ENCODE data around the gene ITGAL. TPM values are rescaled to one million over a fixed set of nuclear protein-coding genes. Genes with fewer than 3 reads are reported as not detected.

Gene ITGAL
- total RNA-seq, 2 experiments from 2014 or later = 40.2 to 140 TPM

- peaks cover 21% of the 10 kb centered on the region for H3K36me3 ChIP-seq (ENCODE audit: insufficient read depth, low read length)
- ChIA-PET POLR2A (interaction anchor here (0.6 to 4.6 kb wide), 2 partner anchors 25 to 207 kb away, joined by 3 to 54 read pairs; partner anchors contain the start of gene ZNF764), CTCF (ENCODE audit: unreplicated experiment) (no interaction called here)
- H3K4me2 ChIP-seq (ENCODE audit: low read length) = no peak overlapping the region
- H3K9me3 ChIP-seq (ENCODE audit: low read length) = no peaks in the 10 kb centered on the region
- no peak overlapping the region for H2AFZ ChIP-seq (ENCODE audit: low read length)
- BruUV-seq (replicated peaks) = no TSS peak
- TF ChIP-seq CTCF (conservative IDR thresholded peaks at IDR 0.05; ENCODE audit: low read length) (no peak), EZH2phosphoT487 (IDR thresholded peaks at IDR 0.05; ENCODE audit: borderline replicate concordance, low read depth, low read length) (no peak)
- no peaks in the 10 kb centered on the region for H3K9me2 ChIP-seq (ENCODE audit: insufficient read depth, low read length)
- peaks cover 47% of the 10 kb centered on the region for H3K4me1 ChIP-seq (ENCODE audit: insufficient read depth, low read length, poor library complexity, severe bottlenecking)
- no peak overlapping the region for H3K27ac ChIP-seq (ENCODE audit: low read depth, low read length, poor library complexity, severe bottlenecking)
- peaks cover 28% of the 10 kb centered on the region; the same call in 1 of the 2 replicates for H3K79me2 ChIP-seq (ENCODE audit: insufficient read depth, low read depth, low read length)
- no peak overlapping the region for H3K4me3 ChIP-seq (ENCODE audit: low read depth, low read length, poor library complexity, severe bottlenecking)
- intact Hi-C loops (cut with micrococcal nuclease; ENCODE audit: unreplicated experiment) = no loop called here
- DNase-seq (ENCODE audit: low spot score) = no peak
- no peaks in the 10 kb centered on the region for H4K20me1 ChIP-seq (ENCODE audit: insufficient read depth, low read length)
Observed at GRCh38 chr16:30532285-30533145, 60.0 kb downstream of the ITGAL start.

- Histone ChIP-seq H3K4me2 (ENCODE audit: low read length) (peak overlapping the region; percentile 89), H3K36me3 (ENCODE audit: insufficient read depth, low read length) (peaks cover 21% of the 10 kb centered on the region), H3K9me3 (ENCODE audit: low read length) (no peaks in the 10 kb centered on the region), H3K79me2 (ENCODE audit: insufficient read depth, low read depth, low read length) (peaks cover 28% of the 10 kb centered on the region; the same call in 1 of the 2 replicates), H4K20me1 (ENCODE audit: insufficient read depth, low read length) (no peaks in the 10 kb centered on the region), H3K27ac (ENCODE audit: low read depth, low read length, poor library complexity, severe bottlenecking) (no peak overlapping the region), H3K9me2 (ENCODE audit: insufficient read depth, low read length) (no peaks in the 10 kb centered on the region), H2AFZ (ENCODE audit: low read length) (no peak overlapping the region), H3K4me3 (ENCODE audit: low read depth, low read length, poor library complexity, severe bottlenecking) (peak overlapping the region; percentile 75), H3K4me1 (ENCODE audit: insufficient read depth, low read length, poor library complexity, severe bottlenecking) (peaks cover 41% of the 10 kb centered on the region)
- DNase-seq (ENCODE audit: low spot score) = no peak
- intact Hi-C loops (cut with micrococcal nuclease; ENCODE audit: unreplicated experiment) = no loop called here
- TF ChIP-seq EZH2phosphoT487 (IDR thresholded peaks at IDR 0.05; ENCODE audit: borderline replicate concordance, low read depth, low read length) = no peak
- TF ChIP-seq CTCF (conservative IDR thresholded peaks at IDR 0.05; ENCODE audit: low read length) = no peak
- ChIA-PET POLR2A (interaction anchor here (0.6 to 4.6 kb wide), 4 partner anchors 24 to 208 kb away, joined by 3 to 54 read pairs (median 3); partner anchors contain the start of genes DCTPP1 and ZNF764), CTCF (ENCODE audit: unreplicated experiment) (no interaction called here)
- BruUV-seq (replicated peaks) = no TSS peak
Observed at GRCh38 chr16:30533146-30533522, 60.6 kb downstream of the ITGAL start.

Measured in OCI-LY7 (cell line).